Measurements from ENCODE around the gene SLC38A6. TPM values are rescaled to one million over a fixed set of nuclear protein-coding genes. Genes with fewer than 3 reads are reported as not detected.

The SLC38A6 gene
- total and polyA plus RNA-seq, 12 donors, result 12.5 to 53.9 (median 25.3) TPM

DNA sequence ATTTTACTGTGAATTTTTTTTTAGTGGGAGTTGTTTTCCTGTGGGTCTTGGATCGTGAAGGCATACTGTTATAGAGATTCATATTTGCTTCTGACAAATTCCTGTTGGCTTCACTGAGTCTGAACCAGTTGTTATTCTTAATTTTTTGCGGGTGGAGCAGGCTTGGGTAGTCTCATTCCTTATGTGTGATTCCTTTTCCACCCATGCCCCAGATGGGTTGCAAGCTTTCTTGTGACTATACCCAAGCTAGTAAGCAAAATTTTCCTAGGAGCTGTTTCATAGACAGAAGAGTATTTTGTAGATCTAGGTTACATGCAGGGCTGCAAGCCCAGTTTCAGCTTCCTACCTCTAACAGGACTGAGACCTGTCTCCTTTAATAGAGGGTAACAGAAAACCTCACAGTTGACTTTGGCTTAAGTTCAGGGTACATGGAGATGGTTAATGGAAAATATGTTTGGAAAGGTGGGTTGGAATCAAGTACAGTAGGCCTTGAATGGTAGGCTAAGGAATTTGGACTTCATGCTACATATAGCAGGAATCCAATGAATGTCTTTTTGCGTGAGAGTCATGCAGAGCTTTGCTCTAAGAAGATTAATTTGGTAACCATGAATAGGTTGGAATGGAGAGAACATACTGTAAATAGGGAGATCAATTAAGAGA lies 29.1 kb upstream of the SLC38A6 start:
- TF ChIP-seq CTCF (IDR thresholded peaks at IDR 0.05), result no peak
- no peak for TF ChIP-seq POLR2A (IDR thresholded peaks at IDR 0.05)

DNA sequence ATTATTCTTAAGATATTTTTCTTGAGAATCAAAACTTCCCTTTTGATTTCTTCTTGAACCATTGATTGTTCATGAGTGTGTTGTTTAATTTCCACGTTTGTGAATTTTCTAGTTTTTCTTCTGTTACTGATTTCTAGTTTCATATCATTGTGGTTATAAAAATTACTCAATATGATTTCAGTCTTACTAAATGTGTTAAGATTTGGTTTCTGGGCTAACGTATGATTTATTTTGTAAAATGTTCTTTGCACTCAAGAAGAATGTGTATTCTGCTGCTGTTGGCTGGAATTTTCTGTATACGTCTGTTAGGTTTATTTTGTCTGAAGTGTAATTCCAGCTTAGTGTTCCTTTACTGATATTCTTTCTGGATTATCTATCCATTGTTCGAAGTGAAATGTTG lies 24.8 kb upstream of the SLC38A6 start:
- H3K4me1 ChIP-seq (replicated peaks in 1 of 2), result no peaks in the 10 kb centered on the region
- H3K36me3 ChIP-seq (replicated peaks in 1 of 2), result no peaks in the 10 kb centered on the region
- no peak for TF ChIP-seq CTCF (IDR thresholded peaks at IDR 0.05)
- no peak for TF ChIP-seq POLR2A (IDR thresholded peaks at IDR 0.05)
- no peaks in the 10 kb centered on the region for H3K27me3 ChIP-seq
- peaks cover 0 to 17% (median 12%) of the 10 kb centered on the region in 3 donors for H3K9me3 ChIP-seq (replicated peaks in 1 of 3)
- WGBS, 4 donors, result 91 to 96% (median 94%) methylated on average over 4 of the region's 4 CpGs
- no peak for DNase-seq
- no peak overlapping the region for H3K27ac ChIP-seq
- H3K4me3 ChIP-seq, result no peak overlapping the region
- intact Hi-C loops (cut with DNase I), result no loop called here

More for the DNA sequence above, 29.1 kb upstream of the SLC38A6 start:
- DNase-seq, result no peak
- 53 to 63% (median 58%) methylated on average over 3 of the region's 3 CpGs for WGBS, 4 donors
- H3K4me3 ChIP-seq, result no peak overlapping the region
- intact Hi-C loops (cut with DNase I), result no loop called here
- peaks cover 0 to 17% (median 6%) of the 10 kb centered on the region in 3 donors for H3K9me3 ChIP-seq (replicated peaks in 1 of 3)
- H3K36me3 ChIP-seq (replicated peaks in 1 of 2), result no peaks in the 10 kb centered on the region
- H3K27me3 ChIP-seq, result no peaks in the 10 kb centered on the region
- H3K27ac ChIP-seq, result no peak overlapping the region
- peaks cover 0 to 16% of the 10 kb centered on the region in 2 donors for H3K4me1 ChIP-seq (replicated peaks in 1 of 2)

DNA sequence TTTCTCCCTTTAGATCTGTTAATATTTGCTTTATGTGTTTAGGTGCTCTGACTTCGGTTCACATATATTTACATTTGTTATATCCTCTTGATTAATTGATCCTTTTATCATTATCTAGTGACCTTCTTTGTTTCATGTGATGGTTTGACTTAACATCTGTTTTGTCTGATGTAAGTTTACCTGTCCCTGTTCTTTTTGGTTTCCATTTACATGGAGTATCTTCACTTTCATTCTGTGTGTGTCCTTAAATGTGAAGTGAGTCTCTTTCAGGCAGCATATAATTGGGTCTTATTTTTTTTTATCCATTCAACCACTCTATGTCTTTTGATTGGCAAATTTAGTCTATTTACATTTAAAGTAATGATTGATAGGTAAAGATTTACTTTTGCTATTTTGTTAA lies 24.4 kb upstream of the SLC38A6 start:
- no peaks in the 10 kb centered on the region for H3K4me1 ChIP-seq (replicated peaks in 1 of 2)
- no peak overlapping the region for H3K27ac ChIP-seq
- peaks cover 0 to 17% (median 12%) of the 10 kb centered on the region in 3 donors for H3K9me3 ChIP-seq (replicated peaks in 1 of 3)
- intact Hi-C loops (cut with DNase I), result no loop called here
- no peak for TF ChIP-seq POLR2A (IDR thresholded peaks at IDR 0.05)
- no peak for TF ChIP-seq CTCF (IDR thresholded peaks at IDR 0.05)
- DNase-seq, result no peak
- 92 to 100% (median 96%) methylated on average over 1 of the region's 1 CpG for WGBS, 4 donors
- H3K4me3 ChIP-seq, result no peak overlapping the region
- no peaks in the 10 kb centered on the region for H3K27me3 ChIP-seq
- H3K36me3 ChIP-seq (replicated peaks in 1 of 2), result no peaks in the 10 kb centered on the region

DNA sequence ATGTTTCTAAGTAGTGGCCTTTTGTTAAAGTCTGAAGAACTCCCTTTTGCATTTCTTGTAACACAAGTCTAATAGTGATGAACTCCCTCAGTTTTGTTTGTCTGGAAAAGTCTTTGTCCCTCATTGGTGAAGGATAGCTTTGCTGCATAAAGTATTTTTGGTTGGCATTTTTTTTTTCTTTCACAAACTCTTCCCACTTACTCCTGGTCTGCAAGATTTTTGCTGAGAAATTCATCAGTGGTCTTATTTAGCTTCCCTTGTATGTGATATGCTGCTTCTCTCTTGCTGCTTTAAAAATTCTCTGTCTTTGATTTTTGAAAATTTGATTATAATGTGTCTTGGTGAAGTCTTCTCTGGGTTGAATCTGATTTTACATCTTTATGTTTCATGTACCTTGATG lies 22.9 kb upstream of the SLC38A6 start:
- no peaks in the 10 kb centered on the region for H3K4me1 ChIP-seq (replicated peaks in 1 of 2)
- no peak overlapping the region for H3K27ac ChIP-seq
- no peak overlapping the region for H3K4me3 ChIP-seq
- no peaks in the 10 kb centered on the region for H3K36me3 ChIP-seq (replicated peaks in 1 of 2)
- DNase-seq, result no peak
- H3K9me3 ChIP-seq (replicated peaks in 1 of 3), result peaks cover 0 to 17% (median 12%) of the 10 kb centered on the region in 3 donors
- intact Hi-C loops (cut with DNase I), result no loop called here
- TF ChIP-seq POLR2A (IDR thresholded peaks at IDR 0.05) (no peak), CTCF (IDR thresholded peaks at IDR 0.05) (no peak)
- H3K27me3 ChIP-seq, result no peaks in the 10 kb centered on the region
